Pulmonary artery endothelial cell (primary cell): ENCODE measurements around the gene ALDOA. TPM values are rescaled to one million over a fixed set of nuclear protein-coding genes. Genes with fewer than 3 reads are reported as not detected.
"Not testable (repeated sequence)": the region's sequence is repeated elsewhere in the genome, so short reads cannot be mapped to it uniquely, and the experiment has no call there.

Experiments
- DNase-seq: peaks from one replicate; pipeline ENCODE4 v3.0.0-alpha.2; 2011; ENCODE audit warnings: low read depth, low spot score
- total RNA-seq: library from RNA; depleted of rRNA; stranded (reverse); fragments of >200 nt; gene quantifications from 2 replicates; pipeline ENCODE4 v1.2.3, GENCODE V29; 2014

The ALDOA gene
- 501 and 602 TPM in 2 replicates for total RNA-seq

- peak; percentile 95 for DNase-seq
Measured at GRCh38 chr16:30065102-30065942, at the start of gene ALDOA. TSS of gene ALDOA (plus strand) at chr16:30065760. CDS start at chr16:30066898, 1,138 bp downstream.

GRCh38 chr16:30016555-30017276 is 48.8 kb upstream of the ALDOA start:
- no peak for DNase-seq

GRCh38 chr16:30017277-30017656 is 48.3 kb upstream of the ALDOA start:
- DNase-seq, result no peak

- not testable (repeated sequence) for DNase-seq
Measured at GRCh38 chr16:30017937-30018336, 47.6 kb upstream of the ALDOA start.

- no peak for DNase-seq
Measured at GRCh38 chr16:30018731-30019158, 46.8 kb upstream of the ALDOA start.

GRCh38 chr16:30022887-30023286 is 42.7 kb upstream of the ALDOA start, which contains the start of gene C16orf92:
TSS of gene C16orf92 (plus strand) at chr16:30023198. CDS start at chr16:30023341, 143 bp downstream.
- no peak for DNase-seq

- no peak for DNase-seq
Measured at GRCh38 chr16:30023586-30023985, 42.0 kb upstream of the ALDOA start.

- no peak for DNase-seq
Measured at GRCh38 chr16:30024451-30024850, 41.1 kb upstream of the ALDOA start.

- no peak for DNase-seq
Measured at GRCh38 chr16:30025156-30025555, 40.4 kb upstream of the ALDOA start.

- no peak for DNase-seq
Measured at GRCh38 chr16:30025574-30025973, 40.0 kb upstream of the ALDOA start.

GRCh38 chr16:30026449-30026848 is 39.1 kb upstream of the ALDOA start:
- no peak for DNase-seq

- no peak for DNase-seq
Measured at GRCh38 chr16:30027588-30028437, 37.7 kb upstream of the ALDOA start.

- no peak for DNase-seq
Measured at GRCh38 chr16:30028438-30029076, 37.0 kb upstream of the ALDOA start.

GRCh38 chr16:30030011-30030685 is 35.4 kb upstream of the ALDOA start:
- DNase-seq, result no peak

- no peak for DNase-seq
Measured at GRCh38 chr16:30030841-30031413, 34.6 kb upstream of the ALDOA start, which contains the start of gene TLCD3B. TSS of gene TLCD3B (minus strand) at chr16:30031271. CDS start at chr16:30030527, 744 bp downstream.

- DNase-seq, result no peak
Measured at GRCh38 chr16:30031477-30031918, 34.1 kb upstream of the ALDOA start.

- DNase-seq, result peak; percentile 32
Measured at GRCh38 chr16:30032083-30032819, 33.3 kb upstream of the ALDOA start.

GRCh38 chr16:30033270-30033669 is 32.3 kb upstream of the ALDOA start:
- DNase-seq, result no peak

- no peak for DNase-seq
Measured at GRCh38 chr16:30040221-30040620, 25.3 kb upstream of the ALDOA start.
